HUES48 (cell line): ENCODE results near the gene SETD7.
A peak's percentile ranks its signal among the peaks of the same experiment; 100 is the strongest.

Source experiments
- H3K27ac ChIP-seq: one replicate; pipeline ENCODE4 v1.7.0; 2013; ENCODE audit warnings: low read depth, low read length, inconsistent platforms
- H3K27me3 ChIP-seq: 2 replicates; pipeline ENCODE4 v1.6.1; 2013; ENCODE audit warnings: mild to moderate bottlenecking, low read length; ENCODE audit not compliant: control insufficient read depth, insufficient read depth
- H3K36me3 ChIP-seq: 2 replicates; pipeline ENCODE4 v1.6.1; 2013; ENCODE audit warnings: low read length; ENCODE audit not compliant: control insufficient read depth, insufficient read depth
- H3K4me1 ChIP-seq: 2 replicates; pipeline ENCODE4 v1.6.1; 2013; ENCODE audit warnings: mild to moderate bottlenecking, low read length; ENCODE audit not compliant: control insufficient read depth, insufficient read depth
- H3K4me3 ChIP-seq: 2 replicates; pipeline ENCODE4 v1.5.1; 2013; ENCODE audit warnings: mild to moderate bottlenecking, low read depth, low read length
- H3K9ac ChIP-seq: 2 replicates; pipeline ENCODE4 v1.6.1; 2013; ENCODE audit warnings: mild to moderate bottlenecking, low read depth, low read length, moderate library complexity
- H3K9me3 ChIP-seq: 2 replicates; pipeline ENCODE4 v1.6.1; 2013; ENCODE audit warnings: low read length; ENCODE audit not compliant: control insufficient read depth, insufficient read depth

The SETD7 gene

DNA sequence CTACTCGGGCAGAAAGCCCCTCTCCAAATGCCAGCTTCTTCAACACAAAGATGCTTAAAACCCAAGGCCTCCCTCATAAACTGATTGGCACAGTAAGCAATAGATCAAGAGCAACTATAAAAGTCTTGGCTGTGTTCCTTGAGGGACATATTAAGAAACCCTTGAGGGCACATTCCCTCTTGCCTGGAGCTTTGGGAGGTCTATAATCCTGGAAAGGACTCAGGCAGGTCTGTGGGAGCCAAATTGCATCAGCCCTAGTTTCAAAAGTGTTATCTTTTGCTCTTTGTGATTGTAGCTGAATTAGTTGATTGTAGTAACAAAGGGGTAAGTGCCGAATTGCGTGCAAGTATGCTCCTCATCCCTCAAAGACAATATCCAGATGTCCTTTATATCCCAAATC lies 18.6 kb upstream of the SETD7 start:
- no peaks in the 10 kb centered on the region for H3K9me3 ChIP-seq
- H3K4me1 ChIP-seq: no peaks in the 10 kb centered on the region
- no peak overlapping the region for H3K9ac ChIP-seq
- peaks cover 27% of the 10 kb centered on the region for H3K27me3 ChIP-seq
- no peak overlapping the region for H3K4me3 ChIP-seq
- no peak overlapping the region for H3K27ac ChIP-seq
- no peaks in the 10 kb centered on the region for H3K36me3 ChIP-seq

DNA sequence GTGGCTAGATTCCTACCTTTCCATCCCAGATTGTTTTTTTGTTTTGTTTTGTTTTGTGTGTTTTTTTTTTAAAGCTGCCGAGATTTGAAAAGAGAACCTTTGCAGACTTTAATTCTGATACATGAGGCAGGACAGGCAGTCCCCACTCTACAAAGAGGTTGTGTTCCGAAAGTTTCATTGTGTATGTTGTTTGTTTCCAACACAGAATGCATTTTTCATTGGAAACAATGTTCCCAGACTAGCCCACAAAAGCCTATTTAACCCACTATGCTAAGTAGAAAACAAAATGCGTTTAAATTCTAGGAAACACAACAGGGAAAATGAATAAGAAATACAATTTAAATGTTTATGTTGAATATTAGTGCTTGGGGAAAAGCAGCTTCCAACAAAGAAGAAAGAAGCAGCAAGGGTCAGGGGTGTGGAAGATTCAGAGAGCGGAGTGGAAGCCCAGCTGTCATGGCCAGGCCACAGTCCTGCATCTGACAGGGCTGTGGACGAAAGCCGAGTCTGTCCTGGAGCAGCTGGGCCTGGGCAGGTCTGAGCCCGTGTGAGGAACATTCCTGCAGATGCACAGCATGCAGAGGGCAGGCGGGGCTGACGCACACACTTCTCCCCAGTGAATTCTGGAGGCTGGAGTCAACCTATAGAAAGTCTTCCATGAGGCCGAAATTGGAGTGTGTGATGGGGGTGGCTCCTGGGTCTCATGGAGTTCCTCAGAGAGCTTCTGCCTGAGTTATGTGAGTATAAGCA lies 12.4 kb upstream of the SETD7 start:
- no peaks in the 10 kb centered on the region for H3K27me3 ChIP-seq
- no peaks in the 10 kb centered on the region for H3K36me3 ChIP-seq
- no peak overlapping the region for H3K27ac ChIP-seq
- H3K9me3 ChIP-seq: no peaks in the 10 kb centered on the region
- no peak overlapping the region for H3K4me3 ChIP-seq
- H3K9ac ChIP-seq: 0 out of 2 replicates have a peak overlapping the region, but pooled peaks have one; percentile 7
- H3K4me1 ChIP-seq: no peaks in the 10 kb centered on the region

DNA sequence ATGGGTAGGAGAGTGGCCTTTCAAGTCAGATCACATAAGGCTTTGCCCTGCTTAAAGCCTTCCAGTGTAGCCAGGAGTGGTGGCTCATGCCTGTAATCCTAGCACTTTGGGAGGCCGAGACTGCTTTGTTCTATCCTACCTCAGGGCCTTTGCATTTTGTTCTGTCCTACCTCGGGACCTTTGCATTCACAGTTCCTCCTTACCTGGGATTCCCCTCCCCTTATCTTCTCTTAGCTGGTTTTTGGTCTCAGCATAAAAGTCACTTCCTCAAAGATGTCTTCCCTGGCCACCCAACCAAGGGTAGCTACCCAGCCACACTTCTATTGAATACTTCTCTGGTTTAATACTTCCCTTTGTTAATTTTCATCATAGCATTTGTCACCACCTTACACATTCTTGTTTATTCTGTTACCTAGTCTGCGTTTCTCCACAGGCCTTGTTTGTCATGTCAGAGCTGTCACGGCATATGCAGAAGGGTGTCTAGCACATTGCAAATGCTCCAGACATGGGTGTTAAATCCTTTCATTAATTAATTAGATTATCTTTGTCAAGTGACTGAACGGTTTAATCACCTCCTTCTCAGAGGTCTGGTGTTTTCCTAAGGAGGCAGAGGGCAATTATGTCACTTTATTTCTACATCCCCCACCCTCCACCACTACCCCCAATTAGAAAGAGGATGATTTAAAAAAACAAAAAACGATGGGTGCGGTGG lies 11.3 kb upstream of the SETD7 start:
- H3K9me3 ChIP-seq: no peaks in the 10 kb centered on the region
- H3K9ac ChIP-seq: no peak overlapping the region
- H3K4me3 ChIP-seq: no peak overlapping the region
- no peak overlapping the region for H3K27ac ChIP-seq
- H3K27me3 ChIP-seq: no peaks in the 10 kb centered on the region
- no peaks in the 10 kb centered on the region for H3K36me3 ChIP-seq
- H3K4me1 ChIP-seq: no peaks in the 10 kb centered on the region

DNA sequence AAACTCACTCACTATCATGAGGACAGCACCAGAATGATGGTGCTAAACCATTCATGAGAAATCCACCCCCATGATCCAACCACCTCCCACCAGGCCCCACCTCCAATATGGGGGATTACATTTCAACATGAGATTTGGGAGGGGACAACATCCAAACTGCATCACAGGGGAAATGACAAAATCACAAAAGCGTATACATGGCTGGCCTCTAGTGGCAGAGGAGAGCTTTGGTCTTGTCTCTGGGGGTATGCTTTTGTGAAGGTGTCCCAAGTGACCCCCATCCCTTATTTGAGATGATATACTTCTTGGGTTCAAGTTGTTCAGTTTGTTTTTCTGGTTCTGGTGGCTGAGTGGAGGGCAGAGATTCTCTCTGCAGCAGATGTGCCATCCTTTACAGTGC lies 8.5 kb upstream of the SETD7 start:
- Histone ChIP-seq H3K9me3 (no peaks in the 10 kb centered on the region), H3K4me3 (no peak overlapping the region), H3K27ac (no peak overlapping the region), H3K4me1 (peaks cover 5% of the 10 kb centered on the region), H3K36me3 (no peaks in the 10 kb centered on the region), H3K9ac (no peak overlapping the region), H3K27me3 (peaks cover 5% of the 10 kb centered on the region)

DNA sequence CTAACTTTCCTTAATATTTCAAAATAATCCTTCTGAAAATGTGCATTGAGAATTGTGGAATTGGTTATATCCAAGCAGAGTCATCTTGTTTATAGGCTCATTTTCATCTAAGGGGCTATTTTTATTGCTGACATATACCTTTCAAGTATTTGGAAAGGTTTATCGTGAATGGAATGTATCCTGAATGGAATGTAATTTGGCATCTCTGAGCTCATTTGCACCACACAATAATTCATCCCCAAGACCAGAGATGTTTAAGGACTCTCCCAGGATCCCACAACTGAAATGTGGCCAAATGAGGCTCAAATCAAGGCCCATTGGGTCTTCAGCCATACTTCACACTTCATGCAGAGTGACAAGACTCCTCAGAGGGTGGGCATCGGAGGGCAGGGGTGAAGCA lies 7.5 kb upstream of the SETD7 start:
- H3K4me1 ChIP-seq: peaks cover 5% of the 10 kb centered on the region
- H3K27me3 ChIP-seq: peaks cover 15% of the 10 kb centered on the region
- no peak overlapping the region for H3K4me3 ChIP-seq
- no peak overlapping the region for H3K9ac ChIP-seq
- H3K36me3 ChIP-seq: no peaks in the 10 kb centered on the region
- H3K9me3 ChIP-seq: no peaks in the 10 kb centered on the region
- H3K27ac ChIP-seq: no peak overlapping the region

DNA sequence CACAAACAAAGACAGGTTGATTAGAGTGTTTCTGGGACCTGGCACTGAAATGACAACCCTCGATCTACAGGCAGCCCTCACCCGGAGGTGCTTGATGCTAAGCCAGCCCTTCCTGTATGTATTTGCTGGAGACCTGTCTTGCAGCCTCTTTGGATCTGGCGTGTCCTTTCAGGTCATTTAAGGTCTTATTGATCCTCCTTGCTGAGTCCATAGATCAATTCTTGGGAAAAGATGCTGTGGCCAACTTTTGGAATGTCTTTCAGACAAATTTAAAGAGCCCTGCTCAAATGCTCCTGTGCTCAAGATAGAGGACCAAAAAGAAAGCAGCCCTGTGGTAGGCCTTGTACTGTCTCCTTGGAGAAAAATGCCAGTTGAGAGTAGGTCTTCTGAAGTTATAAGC lies 6.8 kb upstream of the SETD7 start:
- no peaks in the 10 kb centered on the region for H3K9me3 ChIP-seq

DNA sequence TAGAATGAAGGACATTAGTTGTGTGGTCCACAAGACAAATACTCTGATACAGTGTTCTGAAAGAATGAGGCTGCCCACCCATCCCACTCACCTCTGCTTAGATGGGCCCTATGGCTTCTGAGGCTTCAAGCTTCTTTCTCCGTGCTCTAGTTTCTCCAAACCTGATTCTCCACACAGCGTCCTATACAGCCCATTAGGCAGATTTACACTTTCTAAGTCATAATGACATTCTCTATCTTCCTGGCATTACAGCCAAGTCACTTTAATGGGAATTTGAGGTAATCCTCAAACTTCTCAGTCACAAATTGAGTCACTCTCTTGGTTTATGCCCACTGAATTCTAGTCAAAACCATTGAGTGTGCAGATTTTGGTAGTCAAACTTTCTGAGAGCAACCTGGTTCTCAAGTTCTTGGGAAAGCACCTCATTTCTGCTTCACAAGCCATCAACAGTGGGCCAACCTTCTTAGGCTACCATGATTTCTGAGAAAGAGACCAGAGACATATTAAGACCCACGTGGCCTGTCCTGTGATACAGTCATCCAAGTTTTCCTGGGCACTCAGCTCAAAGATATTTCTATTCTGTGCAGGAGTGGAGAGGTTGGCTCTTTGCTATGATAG lies 6.2 kb upstream of the SETD7 start:
- Histone ChIP-seq H3K27ac (no peak overlapping the region), H3K9me3 (no peaks in the 10 kb centered on the region), H3K36me3 (no peaks in the 10 kb centered on the region), H3K9ac (no peak overlapping the region), H3K27me3 (peaks cover 28% of the 10 kb centered on the region), H3K4me3 (no peak overlapping the region), H3K4me1 (peaks cover 9% of the 10 kb centered on the region)

More for the DNA sequence above, 6.8 kb upstream of the SETD7 start:
- Histone ChIP-seq H3K4me3 (no peak overlapping the region), H3K9ac (no peak overlapping the region), H3K36me3 (no peaks in the 10 kb centered on the region), H3K27ac (no peak overlapping the region), H3K4me1 (peaks cover 5% of the 10 kb centered on the region), H3K27me3 (peaks cover 21% of the 10 kb centered on the region)

DNA sequence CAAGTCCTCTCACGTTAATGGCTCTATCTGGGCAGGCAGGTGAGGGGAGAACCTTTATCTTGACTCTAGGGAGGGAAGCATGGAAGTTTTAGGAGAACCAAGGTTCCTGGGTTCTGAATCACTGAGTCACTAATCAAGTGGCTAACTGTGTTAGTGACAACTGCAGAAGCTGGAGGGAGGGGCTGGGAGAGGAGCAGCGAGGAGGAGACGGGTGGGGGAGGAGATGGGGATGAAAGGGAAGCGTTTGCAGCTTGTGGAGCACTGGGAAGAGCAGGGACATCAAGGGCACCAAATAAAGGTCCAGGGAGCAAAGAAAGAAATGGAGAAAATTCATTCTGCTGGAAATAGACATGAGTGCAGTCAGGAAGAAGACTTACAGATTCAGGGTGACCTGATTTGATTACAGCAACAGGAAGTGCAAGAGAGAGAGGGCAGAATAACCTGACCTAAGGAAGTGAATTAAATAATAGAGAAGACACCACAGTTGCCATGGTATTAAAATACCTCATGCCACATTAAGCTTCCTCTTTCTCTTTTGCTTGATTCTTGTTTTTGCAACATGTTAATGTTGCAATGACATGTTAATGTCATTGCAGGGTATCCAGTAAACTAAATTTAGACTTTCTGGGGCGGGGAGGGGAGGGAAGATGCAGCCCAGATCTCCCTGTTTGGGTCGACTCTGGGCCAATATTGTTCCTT lies 4.5 kb upstream of the SETD7 start:
- Histone ChIP-seq H3K9me3 (no peaks in the 10 kb centered on the region), H3K4me1 (peaks cover 9% of the 10 kb centered on the region), H3K27me3 (peaks cover 44% of the 10 kb centered on the region), H3K36me3 (no peaks in the 10 kb centered on the region), H3K27ac (no peak overlapping the region), H3K4me3 (no peak overlapping the region), H3K9ac (no peak overlapping the region)

DNA sequence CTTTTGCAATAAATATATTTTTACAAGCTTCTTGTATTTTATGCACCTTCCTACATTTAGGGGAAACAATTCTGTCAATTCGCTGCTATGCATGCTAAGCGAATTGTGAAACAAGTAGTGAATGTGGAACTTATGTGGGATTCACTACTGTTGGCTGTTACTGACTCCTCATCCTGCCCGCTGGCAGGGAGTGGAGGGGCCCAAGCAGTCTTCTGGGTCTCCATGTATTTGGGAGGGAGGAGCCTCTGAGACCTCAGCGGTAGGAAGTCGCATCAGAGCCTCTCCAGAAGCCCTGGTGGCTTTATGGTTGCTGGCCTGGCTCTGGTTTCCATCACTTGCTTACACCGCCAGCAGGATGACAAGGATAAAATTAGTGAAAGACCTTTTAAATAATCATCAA lies 3.7 kb upstream of the SETD7 start:
- peaks cover 12% of the 10 kb centered on the region for H3K4me1 ChIP-seq
- H3K27ac ChIP-seq: no peak overlapping the region
- H3K27me3 ChIP-seq: peaks cover 53% of the 10 kb centered on the region
- no peak overlapping the region for H3K9ac ChIP-seq
- no peaks in the 10 kb centered on the region for H3K9me3 ChIP-seq
- no peaks in the 10 kb centered on the region for H3K36me3 ChIP-seq
- H3K4me3 ChIP-seq: no peak overlapping the region

DNA sequence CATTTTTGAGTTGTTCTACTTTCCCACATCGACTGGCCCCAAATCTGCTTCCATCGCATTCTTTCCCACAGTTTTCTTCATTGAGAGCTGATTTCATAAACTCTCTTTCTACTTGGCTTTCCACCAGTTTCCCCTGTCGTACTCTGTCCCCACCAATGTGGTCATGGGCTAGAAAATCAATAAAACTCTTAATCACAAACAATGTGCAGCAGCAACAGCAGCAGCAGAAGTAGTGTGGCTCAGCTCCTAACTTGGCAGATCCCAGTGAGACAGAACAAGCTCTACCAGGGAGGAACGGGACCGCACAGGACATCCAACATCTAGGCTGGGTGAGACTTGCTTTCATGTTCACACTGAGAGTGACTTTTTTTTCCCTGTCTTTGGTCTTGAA lies 3.1 kb upstream of the SETD7 start:
- no peaks in the 10 kb centered on the region for H3K36me3 ChIP-seq
- H3K27me3 ChIP-seq: peaks cover 59% of the 10 kb centered on the region
- no peak overlapping the region for H3K4me3 ChIP-seq
- H3K9ac ChIP-seq: no peak overlapping the region
- peaks cover 18% of the 10 kb centered on the region for H3K4me1 ChIP-seq
- H3K27ac ChIP-seq: no peak overlapping the region
- H3K9me3 ChIP-seq: no peaks in the 10 kb centered on the region
